Measurements from ENCODE around the gene SARNP.

The SARNP gene

DNA sequence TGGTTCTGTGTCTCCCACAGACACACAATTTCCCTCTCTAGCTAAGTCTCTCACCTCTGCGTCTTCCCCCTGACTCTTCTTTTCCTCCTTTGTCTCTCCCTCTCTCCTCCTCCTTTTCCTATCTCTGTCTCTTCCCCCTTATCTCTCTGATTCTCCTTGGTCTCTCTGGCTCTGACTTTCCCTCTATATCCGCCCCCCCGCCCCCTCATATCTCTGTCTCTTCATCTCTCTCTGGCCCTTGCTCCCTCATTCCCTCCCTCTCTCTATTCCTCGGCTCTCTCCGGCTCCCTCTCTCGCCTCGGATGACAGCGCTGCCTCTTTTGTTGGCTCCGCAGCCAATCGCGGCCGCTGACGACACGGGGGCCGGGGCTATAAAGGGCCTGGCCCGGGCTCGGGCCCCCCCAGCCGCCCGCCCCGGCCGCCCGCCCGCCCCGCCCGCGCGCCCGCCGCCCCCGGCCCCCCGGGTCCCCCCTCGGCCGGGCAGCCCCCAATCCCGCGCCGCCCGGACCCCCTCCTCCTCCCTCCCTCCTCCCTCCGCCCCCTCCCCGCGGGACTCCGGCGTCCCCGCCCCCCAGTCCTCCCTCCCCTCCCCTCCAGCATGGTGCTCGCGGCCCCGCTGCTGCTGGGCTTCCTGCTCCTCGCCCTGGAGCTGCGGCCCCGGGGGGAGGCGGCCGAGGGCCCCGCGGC lies 74.7 kb downstream of the SARNP start, which contains the start of gene GDF11:
TSS of gene GDF11 (plus strand) at position 404 of the 687 bp plus-strand sequence. CDS start at position 599, 195 bp downstream.
- no peak for DNase-seq (ENCODE audit: low read depth)

DNA sequence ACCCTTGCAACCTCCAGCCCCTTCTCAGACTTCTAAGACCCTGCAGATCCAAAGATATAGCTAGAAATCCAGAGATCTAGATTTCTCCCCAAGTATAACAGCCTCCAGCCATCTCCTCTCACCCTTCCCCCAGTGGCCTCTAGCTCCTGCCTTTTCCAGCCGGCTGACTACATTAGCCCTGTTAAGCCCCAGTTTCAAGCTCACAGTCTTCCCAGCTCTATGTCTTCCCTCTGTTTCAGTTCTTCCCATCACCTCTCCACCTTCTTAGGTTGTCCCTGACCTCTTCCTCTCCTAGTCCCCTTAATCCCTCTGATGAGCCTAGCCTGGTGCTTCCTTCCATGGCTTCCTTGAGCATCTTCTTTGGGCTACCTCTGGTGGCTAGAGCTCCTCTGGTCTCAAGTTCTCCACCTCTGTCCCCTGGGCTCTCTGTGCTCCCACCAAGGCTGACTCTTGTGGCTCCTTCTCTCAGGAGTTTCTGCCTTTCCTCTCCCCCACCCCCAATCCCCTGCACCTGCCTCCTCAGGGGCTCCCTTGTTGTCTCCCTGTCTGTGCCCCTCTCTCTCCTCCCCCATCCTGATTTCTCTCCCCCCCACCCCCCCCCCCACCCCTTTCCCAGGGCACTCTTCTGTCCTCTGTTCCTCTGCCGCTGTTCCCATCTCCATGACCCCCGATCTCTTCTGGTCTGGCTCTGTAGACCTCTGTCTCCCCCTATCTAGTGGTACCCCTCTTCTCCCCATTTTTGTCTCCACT lies 75.4 kb downstream of the SARNP start:
- no peak for DNase-seq (ENCODE audit: low read depth)

DNA sequence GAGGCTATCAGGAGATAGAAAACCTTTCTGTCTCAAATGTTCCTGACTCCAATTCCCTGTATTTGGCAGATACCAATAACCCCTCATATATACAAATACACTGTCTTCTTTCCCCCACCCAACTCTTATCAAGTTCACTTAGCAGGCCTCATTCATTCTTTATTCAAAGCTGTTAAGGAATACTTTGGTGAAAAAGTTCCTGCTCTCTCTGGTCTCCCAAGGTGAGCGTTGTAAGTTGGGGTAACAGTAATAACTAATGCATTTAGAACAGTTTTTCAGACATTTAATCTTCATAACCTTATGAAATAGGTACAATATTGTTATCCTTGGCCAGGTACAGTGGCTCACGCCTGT lies 78.5 kb downstream of the SARNP start:
- DNase-seq (ENCODE audit: low read depth): no peak

GRCh38 chr12:55738123-55739024 lies 79.2 kb downstream of the SARNP start:
- no peak for DNase-seq (ENCODE audit: low read depth)

GRCh38 chr12:55737581-55738122 lies 79.9 kb downstream of the SARNP start:
- no peak for DNase-seq (ENCODE audit: low read depth)

- DNase-seq (ENCODE audit: low read depth): no peak
Observed at GRCh38 chr12:55736780-55737580, 80.5 kb downstream of the SARNP start.

- no peak for DNase-seq (ENCODE audit: low read depth)
Observed at GRCh38 chr12:55736076-55736475, 81.4 kb downstream of the SARNP start.

- no peak for DNase-seq (ENCODE audit: low read depth)
Observed at GRCh38 chr12:55734595-55734994, 82.9 kb downstream of the SARNP start.

- no peak for DNase-seq (ENCODE audit: low read depth)
Observed at GRCh38 chr12:55733858-55734257, 83.7 kb downstream of the SARNP start.

- no peak for DNase-seq (ENCODE audit: low read depth)
Observed at GRCh38 chr12:55733021-55733555, 84.4 kb downstream of the SARNP start.

GRCh38 chr12:55732288-55732687 lies 85.2 kb downstream of the SARNP start:
- DNase-seq (ENCODE audit: low read depth): no peak

GRCh38 chr12:55729819-55730818 lies 87.4 kb downstream of the SARNP start:
- DNase-seq (ENCODE audit: low read depth): no peak

GRCh38 chr12:55728939-55729818 lies 88.3 kb downstream of the SARNP start, which contains the start of gene CD63:
TSS of gene CD63 (minus strand) at chr12:55729009. CDS start at chr12:55728341, 668 bp downstream.
- DNase-seq (ENCODE audit: low read depth): peak; percentile 78

DNA sequence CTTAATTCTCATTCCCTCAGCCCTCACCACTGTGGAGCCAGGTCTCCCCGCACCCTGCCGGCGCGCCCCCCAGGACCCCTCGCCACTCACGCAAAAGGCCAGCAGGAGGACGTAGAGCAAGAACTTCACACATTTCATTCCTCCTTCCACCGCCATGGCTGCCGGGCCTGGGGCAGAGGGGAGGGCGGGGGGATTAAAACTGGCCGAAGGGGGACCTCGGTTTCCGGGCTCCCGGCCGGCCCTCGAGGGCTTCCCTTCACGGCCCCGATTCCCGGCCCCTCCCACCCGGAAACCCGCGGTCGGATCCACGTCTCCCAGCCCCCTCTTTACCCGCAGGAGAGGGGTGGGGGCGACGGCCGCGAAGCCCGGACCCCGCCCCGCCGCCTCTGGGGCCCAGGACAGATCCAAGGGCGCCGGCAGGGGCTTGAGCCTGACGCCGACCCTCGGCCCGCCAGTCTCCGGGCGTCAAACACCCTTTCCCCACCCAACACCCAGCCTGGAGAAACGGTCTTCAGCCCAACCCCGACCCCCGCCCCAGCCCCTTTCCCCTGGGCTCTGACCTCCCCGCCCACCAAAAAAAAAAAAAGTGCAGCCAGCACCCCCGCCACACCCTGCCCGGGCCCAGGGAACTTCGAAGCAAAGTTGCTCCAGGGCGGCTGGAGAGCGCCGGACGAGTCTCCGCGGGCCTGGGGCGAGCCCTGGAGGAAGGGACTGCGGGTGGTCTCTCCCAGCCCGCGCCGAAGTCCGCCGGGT lies 89.2 kb downstream of the SARNP start:
- no peak for DNase-seq (ENCODE audit: low read depth)

DNA sequence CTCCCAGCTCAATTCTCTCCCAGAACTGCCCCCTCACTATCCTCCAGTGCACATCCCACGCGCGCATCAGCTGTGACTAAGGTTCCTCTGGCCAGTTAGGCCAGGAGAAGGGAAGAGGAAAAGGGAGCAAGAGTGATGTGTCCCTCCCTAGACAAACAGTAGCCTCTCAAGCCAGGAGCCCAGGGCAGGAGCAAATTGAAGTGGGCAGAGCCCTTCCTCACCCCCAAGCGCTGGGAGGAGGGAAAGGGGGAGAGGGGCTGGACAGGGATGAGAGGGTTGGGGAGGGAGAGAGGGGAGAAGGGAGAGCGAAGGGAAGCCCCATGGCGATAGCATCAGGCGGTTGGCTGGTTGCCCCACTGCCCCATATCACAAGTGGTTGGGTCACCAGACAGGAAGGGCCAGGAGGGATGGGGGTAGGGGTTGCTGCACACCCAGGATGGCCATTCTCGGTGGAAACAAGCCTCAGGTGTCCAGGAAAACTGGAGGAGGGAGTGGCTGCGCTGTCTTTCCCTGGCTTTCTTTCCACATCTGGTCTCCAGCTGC lies 89.8 kb downstream of the SARNP start:
- no peak for DNase-seq (ENCODE audit: low read depth)

DNA sequence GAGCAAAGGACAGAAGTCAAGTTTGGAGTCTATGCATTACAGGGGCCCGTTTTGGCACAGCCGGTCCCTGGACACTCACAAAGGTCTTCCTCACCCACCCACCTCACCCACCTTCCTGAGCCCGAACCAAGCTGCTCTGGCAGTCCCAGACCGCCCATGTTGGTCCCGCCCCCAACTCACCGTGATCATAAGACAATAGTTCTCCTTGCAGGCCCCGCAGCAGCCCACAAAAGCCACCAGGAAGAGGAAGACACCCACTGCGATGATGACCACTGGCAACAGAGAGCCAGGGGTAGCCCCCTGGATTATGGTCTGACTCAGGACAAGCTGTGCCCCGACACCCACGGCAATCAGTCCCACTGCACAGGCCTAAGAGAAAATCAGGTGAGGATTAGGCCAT lies 90.6 kb downstream of the SARNP start:
- DNase-seq (ENCODE audit: low read depth): no peak

DNA sequence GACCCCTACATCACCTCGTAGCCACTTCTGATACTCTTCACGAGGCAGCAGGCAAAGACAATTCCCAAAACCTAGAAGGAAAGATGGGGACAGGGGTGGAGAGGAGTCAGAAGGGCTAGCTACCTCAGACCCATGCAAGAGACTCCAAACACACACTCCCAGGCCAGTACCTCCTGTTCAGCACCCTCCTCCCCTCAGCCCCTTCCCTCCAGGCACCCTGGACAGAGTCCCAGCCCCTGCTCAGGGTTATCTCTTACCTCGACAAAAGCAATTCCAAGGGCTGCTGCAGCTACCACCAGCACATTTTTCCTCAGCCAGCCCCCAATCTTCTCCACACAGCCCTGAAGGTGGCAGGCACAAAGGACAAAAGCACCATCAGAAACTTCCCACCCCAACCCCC lies 92.0 kb downstream of the SARNP start:
- DNase-seq (ENCODE audit: low read depth): no peak

- DNase-seq (ENCODE audit: low read depth): no peak
Observed at GRCh38 chr12:55724940-55725309, 92.6 kb downstream of the SARNP start.

Data from HS-27A (cell line).